Measurements from ENCODE around the gene CREB1. TPM values are rescaled to one million over a fixed set of nuclear protein-coding genes. Genes with fewer than 3 reads are reported as not detected.

Gene CREB1
- total and polyA plus RNA-seq, 9 of the 15 experiments (the other 6 are each of a cell fraction or from before 2014, with no cell fraction given): 8.9 to 51.3 (median 19.5) TPM

DNA sequence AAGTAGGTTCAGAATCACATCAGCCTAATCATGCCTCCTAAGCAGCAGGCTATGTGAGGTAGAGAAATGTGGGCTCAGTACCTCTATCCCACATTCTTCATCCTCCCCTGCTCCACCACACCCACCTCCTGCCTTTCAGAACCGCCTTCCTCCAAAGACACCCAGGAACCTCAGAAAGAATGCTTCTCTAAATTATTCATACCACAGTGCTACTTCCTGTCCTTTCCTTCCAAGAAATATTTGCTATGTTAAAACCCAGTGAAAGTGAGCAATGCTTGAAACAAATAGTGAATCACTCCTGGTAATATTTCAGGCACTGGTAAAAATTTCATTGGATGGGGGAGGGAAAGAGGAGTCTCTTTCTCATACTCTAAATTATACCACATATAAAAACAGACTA is 24.0 kb upstream of the CREB1 start:
- H3K4me1 ChIP-seq (replicated peaks in 1 of 2; ENCODE audit: control insufficient read depth in 2 of 2, insufficient read depth in 2 of 2, low read length in 2 of 2): peaks cover 5 to 17% of the 10 kb centered on the region in 2 experiments; a peak in 3 of 5 replicates
- H4K20me1 ChIP-seq (replicated peaks; ENCODE audit: control insufficient read depth, insufficient read depth, low read length): no peaks in the 10 kb centered on the region
- H2AFZ ChIP-seq (ENCODE audit: low read depth, low read length): peak overlapping the region; percentile 19; the same call in 1 of the 2 replicates
- ChIA-PET POLR2A (no interaction called here), CTCF (ENCODE audit: low intra/inter-chr PET ratio) (no interaction called here)
- in situ Hi-C loops (cut with MboI) (no loop called here), intact Hi-C loops (cut with micrococcal nuclease) (no loop called here)
- no TSS peak for BruUV-seq (replicated peaks)
- no peaks in the 10 kb centered on the region for H3K79me2 ChIP-seq (ENCODE audit: control insufficient read depth, insufficient read depth, low read length)
- no peaks in the 10 kb centered on the region for H3K9me1 ChIP-seq (ENCODE audit: control insufficient read depth, insufficient read depth, low read length)
- no peak overlapping the region for H3K27ac ChIP-seq (ENCODE audit: extremely low read depth, low read depth, low read length)
- DNase-seq (ENCODE audit: extremely low read depth in 1 of 4, low spot score in 3 of 4) (no peak), FAIRE-seq (no peak), ATAC-seq (no peak)
- no peak overlapping the region for H3K4me2 ChIP-seq (ENCODE audit: insufficient read depth, low read length)
- TF ChIP-seq BDP1 (IDR thresholded peaks at IDR 0.05; ENCODE audit: insufficient read depth, insufficient read length): no peak
- TF ChIP-seq, protein P1, sequence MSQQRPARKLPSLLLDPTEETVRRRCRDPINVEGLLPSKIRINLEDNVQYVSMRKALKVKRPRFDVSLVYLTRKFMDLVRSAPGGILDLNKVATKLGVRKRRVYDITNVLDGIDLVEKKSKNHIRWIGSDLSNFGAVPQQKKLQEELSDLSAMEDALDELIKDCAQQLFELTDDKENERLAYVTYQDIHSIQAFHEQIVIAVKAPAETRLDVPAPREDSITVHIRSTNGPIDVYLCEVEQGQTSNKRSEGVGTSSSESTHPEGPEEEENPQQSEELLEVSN (IDR thresholded peaks at IDR 0.05; ENCODE audit: borderline replicate concordance in 1 of 2, extremely low read depth in 1 of 2, insufficient read depth in 1 of 2, insufficient read length in 1 of 2, low read depth in 1 of 2, low read length in 1 of 2, poor library complexity in 1 of 2, severe bottlenecking in 1 of 2): no peak
- TF ChIP-seq RBM17 (IDR thresholded peaks at IDR 0.05; ENCODE audit: borderline replicate concordance, low read depth, low read length): no peak
- TF ChIP-seq, protein P2, sequence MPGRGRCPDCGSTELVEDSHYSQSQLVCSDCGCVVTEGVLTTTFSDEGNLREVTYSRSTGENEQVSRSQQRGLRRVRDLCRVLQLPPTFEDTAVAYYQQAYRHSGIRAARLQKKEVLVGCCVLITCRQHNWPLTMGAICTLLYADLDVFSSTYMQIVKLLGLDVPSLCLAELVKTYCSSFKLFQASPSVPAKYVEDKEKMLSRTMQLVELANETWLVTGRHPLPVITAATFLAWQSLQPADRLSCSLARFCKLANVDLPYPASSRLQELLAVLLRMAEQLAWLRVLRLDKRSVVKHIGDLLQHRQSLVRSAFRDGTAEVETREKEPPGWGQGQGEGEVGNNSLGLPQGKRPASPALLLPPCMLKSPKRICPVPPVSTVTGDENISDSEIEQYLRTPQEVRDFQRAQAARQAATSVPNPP (IDR thresholded peaks at IDR 0.05; ENCODE audit: borderline replicate concordance, insufficient read depth, insufficient read length): no peak
- TF ChIP-seq CEBPZ (IDR thresholded peaks at IDR 0.05; ENCODE audit: borderline replicate concordance, low read depth, low read length): no peak
- TF ChIP-seq ZNF41 (CRISPR knock-in tag; conservative IDR thresholded peaks at IDR 0.05): no peak
- no peak for TF ChIP-seq CHAMP1 (IDR thresholded peaks at IDR 0.05)
- no peak for TF ChIP-seq ZNF717 (CRISPR knock-in tag; IDR thresholded peaks at IDR 0.05)
- TF ChIP-seq, protein P3, sequence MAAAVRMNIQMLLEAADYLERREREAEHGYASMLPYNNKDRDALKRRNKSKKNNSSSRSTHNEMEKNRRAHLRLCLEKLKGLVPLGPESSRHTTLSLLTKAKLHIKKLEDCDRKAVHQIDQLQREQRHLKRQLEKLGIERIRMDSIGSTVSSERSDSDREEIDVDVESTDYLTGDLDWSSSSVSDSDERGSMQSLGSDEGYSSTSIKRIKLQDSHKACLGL (CRISPR knock-in tag; IDR thresholded peaks at IDR 0.05; ENCODE audit: borderline replicate concordance, poor library complexity, severe bottlenecking): no peak
- no peak for TF ChIP-seq PYGO2 (tag; IDR thresholded peaks at IDR 0.05)
- TF ChIP-seq ZNF668 (CRISPR knock-in tag; IDR thresholded peaks at IDR 0.05): no peak
- TF ChIP-seq FOXK2 (conservative IDR thresholded peaks at IDR 0.05 in 1 of 2, IDR thresholded peaks at IDR 0.05 in 1 of 2; ENCODE audit: low read depth in 2 of 2): no peak
- no peak for TF ChIP-seq PHTF2 (CRISPR knock-in tag; IDR thresholded peaks at IDR 0.05)
- no peak for TF ChIP-seq ZNF282 (CRISPR knock-in tag; IDR thresholded peaks at IDR 0.05)
- no peaks in the 10 kb centered on the region for H3K9me3 ChIP-seq (replicated peaks; ENCODE audit: control insufficient read depth, insufficient read depth, low read depth, low read length)
- no peaks in the 10 kb centered on the region for H3K36me3 ChIP-seq (ENCODE audit: control insufficient read depth, insufficient read depth, low read length)
- H3K27me3 ChIP-seq (ENCODE audit: control insufficient read depth in 2 of 2, insufficient read depth in 2 of 2, low read length in 2 of 2): no peaks in the 10 kb centered on the region
- no peak overlapping the region for H3K9ac ChIP-seq (ENCODE audit: insufficient read depth in 1 of 2, low read depth in 2 of 2, low read length in 2 of 2)
- 30% methylated on average over 1 of the region's 1 CpG for WGBS (ENCODE audit: insufficient coverage, low coverage, missing lambda C conversion rate)
- H3K4me3 ChIP-seq: no peak overlapping the region

Measured in K562 (cell line).